ENCODE data around the gene SLC25A26. TPM values are rescaled to one million over a fixed set of nuclear protein-coding genes. Genes with fewer than 3 reads are reported as not detected.

Gene SLC25A26
- total and polyA plus RNA-seq, 7 donors, result 21.0 to 43.6 (median 31.9) TPM

DNA sequence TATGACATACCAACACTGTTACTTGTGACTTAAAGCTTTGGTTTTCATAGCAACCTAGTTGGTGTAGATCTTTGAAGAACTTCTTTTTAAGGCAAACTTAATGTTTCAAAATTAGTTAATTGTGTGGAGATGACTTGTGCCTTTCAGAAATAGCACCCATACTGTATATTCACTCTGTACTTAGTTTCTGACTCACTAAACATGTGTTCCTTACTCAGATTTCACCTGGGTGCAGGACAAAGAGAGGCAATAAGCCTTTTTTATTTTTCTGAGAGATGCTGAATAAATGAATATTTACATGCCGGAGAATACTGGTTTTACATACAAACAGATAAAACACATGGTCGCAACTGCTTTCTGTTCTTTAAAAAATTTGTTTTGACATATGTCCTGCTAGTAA, 44.8 kb downstream of the SLC25A26 start:
- H3K36me3 ChIP-seq (ENCODE audit: insufficient read depth in 1 of 2, low read depth in 1 of 2), result peaks cover 0 to 23% of the 10 kb centered on the region in 2 donors
- no peak overlapping the region for H3K27ac ChIP-seq
- no peaks in the 10 kb centered on the region for H3K9me3 ChIP-seq
- intact Hi-C loops (cut with DNase I), result no loop called here
- no peak for DNase-seq
- H3K27me3 ChIP-seq (ENCODE audit: insufficient read depth in 3 of 3, low read length in 2 of 3), result no peaks in the 10 kb centered on the region
- TF ChIP-seq CTCF (IDR thresholded peaks at IDR 0.05), result no peak
- H3K4me3 ChIP-seq, result no peak overlapping the region
- H3K4me1 ChIP-seq, result peaks cover 33% of the 10 kb centered on the region
- ATAC-seq, result peak; percentile 66 to 90 (median 76)
- 91 to 94% (median 92%) methylated on average over 2 of the region's 2 CpGs for WGBS, 3 donors

DNA sequence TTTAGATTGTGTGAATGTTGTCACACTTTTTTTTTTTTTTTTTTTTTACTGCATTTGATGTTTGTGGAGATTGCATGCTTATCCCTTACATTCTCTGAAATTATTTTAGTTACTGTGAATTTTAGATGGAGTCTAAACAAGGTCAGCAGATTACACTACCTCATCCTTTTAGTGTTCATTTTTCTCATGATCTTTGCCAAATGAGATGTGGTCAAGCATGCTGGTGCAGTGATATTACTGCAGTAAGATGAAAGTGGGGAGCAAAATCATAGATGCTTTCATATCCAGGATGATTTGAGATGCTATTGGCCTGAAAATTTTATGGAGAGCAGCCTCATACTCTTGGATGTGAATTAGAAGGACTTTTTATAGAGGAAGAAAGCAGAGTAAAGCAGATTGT, 45.8 kb downstream of the SLC25A26 start:
- ATAC-seq (no peak), DNase-seq (no peak)
- peaks cover 0 to 23% of the 10 kb centered on the region in 2 donors for H3K36me3 ChIP-seq (ENCODE audit: insufficient read depth in 1 of 2, low read depth in 1 of 2)
- peaks cover 26% of the 10 kb centered on the region for H3K4me1 ChIP-seq
- H3K27me3 ChIP-seq (ENCODE audit: insufficient read depth in 3 of 3, low read length in 2 of 3), result no peaks in the 10 kb centered on the region
- H3K27ac ChIP-seq, result no peak overlapping the region
- intact Hi-C loops (cut with DNase I), result no loop called here
- no peaks in the 10 kb centered on the region for H3K9me3 ChIP-seq
- no peak for TF ChIP-seq CTCF (IDR thresholded peaks at IDR 0.05)
- no peak overlapping the region for H3K4me3 ChIP-seq

- DNase-seq, result no peak
- Histone ChIP-seq H3K27ac (no peak overlapping the region), H3K4me1 (peaks cover 26% of the 10 kb centered on the region), H3K4me3 (no peak overlapping the region), H3K9me3 (no peaks in the 10 kb centered on the region), H3K27me3 (ENCODE audit: insufficient read depth in 3 of 3, low read length in 2 of 3) (no peaks in the 10 kb centered on the region), H3K36me3 (ENCODE audit: insufficient read depth in 1 of 2, low read depth in 1 of 2) (peaks cover 0 to 23% of the 10 kb centered on the region in 2 donors)
- ATAC-seq, result no peak
- intact Hi-C loops (cut with DNase I), result no loop called here
- TF ChIP-seq CTCF (IDR thresholded peaks at IDR 0.05), result no peak
- 68 to 89% (median 76%) methylated on average over 4 of the region's 4 CpGs for WGBS, 3 donors
Observed at GRCh38 chr3:66267031-66267430, 46.2 kb downstream of the SLC25A26 start.

- DNase-seq, result no peak
- Histone ChIP-seq H3K36me3 (ENCODE audit: insufficient read depth in 1 of 2, low read depth in 1 of 2) (peaks cover 0 to 17% of the 10 kb centered on the region in 2 donors), H3K4me3 (no peak overlapping the region), H3K27me3 (ENCODE audit: insufficient read depth in 3 of 3, low read length in 2 of 3) (no peaks in the 10 kb centered on the region), H3K4me1 (peaks cover 26% of the 10 kb centered on the region), H3K9me3 (no peaks in the 10 kb centered on the region), H3K27ac (no peak overlapping the region)
- no peak for TF ChIP-seq CTCF (IDR thresholded peaks at IDR 0.05)
- intact Hi-C loops (cut with DNase I), result no loop called here
- ATAC-seq, result no peak
- WGBS, 3 donors, result 60 to 80% (median 61%) methylated on average over 5 of the region's 5 CpGs
Observed at GRCh38 chr3:66267906-66268305, 47.1 kb downstream of the SLC25A26 start.

- peaks cover 26% of the 10 kb centered on the region for H3K4me1 ChIP-seq
- ATAC-seq (no peak), DNase-seq (no peak)
- no peaks in the 10 kb centered on the region for H3K27me3 ChIP-seq (ENCODE audit: insufficient read depth in 3 of 3, low read length in 2 of 3)
- intact Hi-C loops (cut with DNase I), result no loop called here
- no peak overlapping the region for H3K4me3 ChIP-seq
- peaks cover 0 to 8% of the 10 kb centered on the region in 2 donors for H3K36me3 ChIP-seq (ENCODE audit: insufficient read depth in 1 of 2, low read depth in 1 of 2)
- 83 to 89% (median 83%) methylated on average over 4 of the region's 4 CpGs for WGBS, 3 donors
- no peak for TF ChIP-seq CTCF (IDR thresholded peaks at IDR 0.05)
- no peak overlapping the region for H3K27ac ChIP-seq
- H3K9me3 ChIP-seq, result no peaks in the 10 kb centered on the region
Observed at GRCh38 chr3:66268864-66269263, 48.1 kb downstream of the SLC25A26 start.
